Caco-2 (cell line): ENCODE data around the gene FBXO2. TPM values are rescaled to one million over a fixed set of nuclear protein-coding genes. Genes with fewer than 3 reads are reported as not detected.
A peak's percentile ranks its signal among the peaks of the same experiment; 100 is the strongest.

Experiments
- BruUV-seq: library from RNA; stranded (reverse); fragments of 400-500 nt; replicated peaks from 2 replicates; lab custom pipeline; 2021; lab: Mats Ljungman, UMichigan
- CTCF ChIA-PET: fragments of 300-600 bp; sonication (Branson Sonifier 250); formaldehyde crosslinking; loops from one replicate; lab custom pipeline; 2022; ENCODE audit warnings: antibody characterized with exemption; lab: Charles Lee
- POLR2A ChIA-PET: fragments of 300-600 bp; sonication (Branson Sonifier 250); formaldehyde crosslinking; loops from one replicate; lab custom pipeline; 2022; ENCODE audit warnings: antibody characterized with exemption; lab: Charles Lee
- DNase-seq, 2 experiments: peaks; one replicate each; pipeline versions ENCODE4 v3.0.0 to v3.0.0-alpha.2; 2020 to 2022
- H3K27me3 ChIP-seq: replicated peaks from 2 replicates; pipeline ENCODE4 v1.6.0; 2011; ENCODE audit warnings: low read length; ENCODE audit not compliant: control insufficient read depth, insufficient read depth
- H3K36me3 ChIP-seq: 2 replicates; pipeline ENCODE4 v1.5.1; 2011; ENCODE audit warnings: low read length; ENCODE audit not compliant: control insufficient read depth, insufficient read depth
- H3K4me1 ChIP-seq: fragments of 250-450 bp; sonication (Bioruptor Pico); 2 replicates; pipeline ENCODE4 v1.5.1; 2020; ENCODE audit warnings: mild to moderate bottlenecking
- H3K4me3 ChIP-seq: 2 replicates; pipeline ENCODE4 v1.5.1; 2011; ENCODE audit warnings: low read depth, mild to moderate bottlenecking, control low read depth, low read length
- H3K9me3 ChIP-seq: fragments of 250-450 bp; sonication (Bioruptor Pico); 2 replicates; pipeline ENCODE4 v1.5.1; 2020; ENCODE audit warnings: mild to moderate bottlenecking, moderate library complexity
- H3K27ac Mint-ChIP-seq: one replicate; pipeline ENCODE4 v1.8.0; 2022; ENCODE audit warnings: mixed read lengths; ENCODE audit not compliant: unreplicated experiment
- H3K27me3 Mint-ChIP-seq: one replicate; pipeline ENCODE4 v1.8.0; 2022; ENCODE audit warnings: mixed read lengths; ENCODE audit not compliant: insufficient read depth, unreplicated experiment
- H3K36me3 Mint-ChIP-seq: one replicate; pipeline ENCODE4 v1.8.0; 2022; ENCODE audit warnings: mild to moderate bottlenecking, mixed read lengths; ENCODE audit not compliant: insufficient read depth, unreplicated experiment
- H3K4me1 Mint-ChIP-seq: one replicate; pipeline ENCODE4 v1.8.0; 2022; ENCODE audit warnings: low read depth, mixed read lengths; ENCODE audit not compliant: unreplicated experiment
- H3K4me3 Mint-ChIP-seq: one replicate; pipeline ENCODE4 v1.8.0; 2022; ENCODE audit warnings: mild to moderate bottlenecking, moderate library complexity, mixed read lengths; ENCODE audit not compliant: unreplicated experiment
- H3K9me3 Mint-ChIP-seq: one replicate; pipeline ENCODE4 v1.8.0; 2022; ENCODE audit warnings: mixed read lengths; ENCODE audit not compliant: unreplicated experiment
- intact Hi-C: fragments of 100-400 bp; cut with micrococcal nuclease; formaldehyde crosslinking; loops from one replicate; pipeline ENCODE4 v1.10.0; 2022; ENCODE audit not compliant: unreplicated experiment
- total RNA-seq: library from RNA; stranded (reverse); gene quantifications from 2 replicates; pipeline ENCODE4 v1.2.3, GENCODE V29; 2022
- TF ChIP-seq, protein P1 (sequence below), 2 experiments: fragments of 200-600 bp in 1 of 2; IDR thresholded peaks; 1 replicate in 1 of 2; 2 replicates in 1 of 2; pipeline versions ENCODE4 v1.5.1 to v1.8.0; 2011 to 2022; ENCODE audit warnings: antibody characterized with exemption in 1 of 2, control low read depth in 1 of 2, inconsistent platforms in 1 of 2, low read depth in 1 of 2, low read length in 1 of 2, mild to moderate bottlenecking in 1 of 2, moderate library complexity in 1 of 2; ENCODE audit not compliant: insufficient read depth in 1 of 2, severe bottlenecking in 1 of 2, unreplicated experiment in 1 of 2

Gene FBXO2
- total RNA-seq, 1 experiment from 2014 or later = 78.5 TPM

DNA sequence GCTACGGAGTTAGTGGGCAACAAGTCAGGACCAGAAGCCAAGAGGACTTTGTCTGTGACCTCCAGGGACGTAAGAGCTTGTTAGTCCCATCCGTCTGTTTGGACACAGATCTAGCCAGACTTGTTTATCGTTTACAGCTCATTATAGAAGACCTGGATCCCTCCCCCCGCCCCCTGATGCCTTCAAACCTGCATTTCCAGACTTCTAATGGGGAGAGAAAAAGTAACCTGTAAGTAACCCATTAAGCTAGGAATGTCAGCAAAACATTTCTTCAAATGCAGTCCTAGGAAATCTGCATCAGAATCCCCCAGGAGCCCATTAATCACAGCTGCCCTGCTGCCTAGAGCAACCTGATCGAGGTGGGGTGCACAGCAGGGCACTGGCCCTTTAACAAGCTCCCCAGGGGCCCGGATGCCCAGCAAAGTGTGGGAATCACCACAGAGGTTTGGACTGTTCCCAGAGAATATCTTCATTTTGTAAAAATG is 28.1 kb upstream of the FBXO2 start:
- TF ChIP-seq, protein P1, sequence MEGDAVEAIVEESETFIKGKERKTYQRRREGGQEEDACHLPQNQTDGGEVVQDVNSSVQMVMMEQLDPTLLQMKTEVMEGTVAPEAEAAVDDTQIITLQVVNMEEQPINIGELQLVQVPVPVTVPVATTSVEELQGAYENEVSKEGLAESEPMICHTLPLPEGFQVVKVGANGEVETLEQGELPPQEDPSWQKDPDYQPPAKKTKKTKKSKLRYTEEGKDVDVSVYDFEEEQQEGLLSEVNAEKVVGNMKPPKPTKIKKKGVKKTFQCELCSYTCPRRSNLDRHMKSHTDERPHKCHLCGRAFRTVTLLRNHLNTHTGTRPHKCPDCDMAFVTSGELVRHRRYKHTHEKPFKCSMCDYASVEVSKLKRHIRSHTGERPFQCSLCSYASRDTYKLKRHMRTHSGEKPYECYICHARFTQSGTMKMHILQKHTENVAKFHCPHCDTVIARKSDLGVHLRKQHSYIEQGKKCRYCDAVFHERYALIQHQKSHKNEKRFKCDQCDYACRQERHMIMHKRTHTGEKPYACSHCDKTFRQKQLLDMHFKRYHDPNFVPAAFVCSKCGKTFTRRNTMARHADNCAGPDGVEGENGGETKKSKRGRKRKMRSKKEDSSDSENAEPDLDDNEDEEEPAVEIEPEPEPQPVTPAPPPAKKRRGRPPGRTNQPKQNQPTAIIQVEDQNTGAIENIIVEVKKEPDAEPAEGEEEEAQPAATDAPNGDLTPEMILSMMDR (IDR thresholded peaks at IDR 0.05; ENCODE audit: insufficient read depth in 1 of 2, low read depth in 1 of 2, low read length in 1 of 2, severe bottlenecking in 1 of 2, unreplicated experiment in 1 of 2) = no peak
- Mint-ChIP-seq H3K27me3 (no peaks in the 10 kb centered on the region), H3K4me3 (peak overlapping the region; percentile 83), H3K36me3 (peaks cover 7% of the 10 kb centered on the region), H3K27ac (no peak overlapping the region), H3K9me3 (no peaks in the 10 kb centered on the region), H3K4me1 (no peaks in the 10 kb centered on the region)
- H3K4me3 ChIP-seq = no peak overlapping the region
- CTCF ChIA-PET = interaction anchor here (1.1 kb wide), 1 partner anchor 13 kb away, joined by 4 read pairs; no protein-coding TSS in a partner anchor
- POLR2A ChIA-PET = no interaction called here
- no peaks in the 10 kb centered on the region for H3K4me1 ChIP-seq
- intact Hi-C loops = no loop called here
- no peak for DNase-seq
- no peaks in the 10 kb centered on the region for H3K9me3 ChIP-seq
- no peaks in the 10 kb centered on the region for H3K36me3 ChIP-seq
- peaks cover 1% of the 10 kb centered on the region; the same call in 1 of the 2 replicates for H3K27me3 ChIP-seq
- no TSS peak for BruUV-seq

DNA sequence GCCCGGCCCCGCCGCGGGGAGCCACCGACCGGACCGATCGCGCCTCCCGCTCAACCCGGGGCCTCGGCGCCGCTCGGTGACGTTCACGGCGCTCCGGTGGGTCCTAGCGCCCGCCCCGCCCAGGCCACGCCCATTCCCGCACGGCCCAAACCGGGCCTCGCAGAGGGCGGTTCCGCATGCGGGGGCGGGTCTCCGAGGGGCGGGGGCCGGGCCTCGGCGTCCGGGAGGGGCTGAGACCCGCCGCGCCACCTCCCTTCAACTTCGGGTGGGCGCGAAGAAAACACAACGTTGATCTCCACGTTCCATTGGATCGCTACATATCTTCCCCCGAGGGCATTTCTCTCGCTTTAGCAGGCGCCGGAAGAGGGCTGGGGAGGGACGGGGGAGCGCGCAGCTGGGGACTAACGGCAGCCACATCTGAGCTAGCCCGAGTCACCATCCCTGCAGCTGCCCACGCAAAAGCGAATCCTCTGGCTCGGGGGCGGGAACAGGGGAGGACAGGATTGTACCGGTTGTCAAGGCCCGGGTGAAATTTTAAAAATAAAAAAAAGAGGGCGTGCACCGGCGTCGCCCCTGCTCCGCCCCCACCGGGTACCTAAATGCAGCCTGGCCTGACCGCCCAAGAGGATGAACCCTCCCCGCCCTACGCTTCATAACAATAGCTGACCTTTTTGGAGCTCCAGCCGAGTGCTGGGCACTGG is 27.0 kb upstream of the FBXO2 start, which contains the start of gene MAD2L2:
Gene MAD2L2, minus strand, starts transcription at position 78 of the 701 bp plus-strand sequence. CDS start 547 bp downstream, outside the sequence.
- TF ChIP-seq, protein P1 (IDR thresholded peaks at IDR 0.05; ENCODE audit: insufficient read depth in 1 of 2, low read depth in 1 of 2, low read length in 1 of 2, severe bottlenecking in 1 of 2, unreplicated experiment in 1 of 2) = no peak
- H3K36me3 Mint-ChIP-seq = peaks cover 7% of the 10 kb centered on the region
- no TSS peak for BruUV-seq
- ChIA-PET POLR2A (no interaction called here), CTCF (interaction anchor here (0.7 to 1.1 kb wide), 3 partner anchors 14 to 55 kb away, joined by 3 to 4 read pairs (median 4); partner anchors contain the start of genes AGTRAP and FBXO6)
- peaks cover 1% of the 10 kb centered on the region; the same call in 1 of the 2 replicates for H3K27me3 ChIP-seq
- DNase-seq = peak; percentile 76 to 87
- H3K27me3 Mint-ChIP-seq = no peaks in the 10 kb centered on the region
- peak within 1 kb of the TSS; percentile 70 for H3K27ac Mint-ChIP-seq
- no peaks in the 10 kb centered on the region for H3K4me1 ChIP-seq
- no peaks in the 10 kb centered on the region for H3K4me1 Mint-ChIP-seq
- H3K36me3 ChIP-seq = no peaks in the 10 kb centered on the region
- peak within 1 kb of the TSS; percentile 71 for H3K4me3 ChIP-seq
- no peaks in the 10 kb centered on the region for H3K9me3 ChIP-seq
- intact Hi-C loops = no loop called here
- peak within 1 kb of the TSS; percentile 83 for H3K4me3 Mint-ChIP-seq
- H3K9me3 Mint-ChIP-seq = no peaks in the 10 kb centered on the region

DNA sequence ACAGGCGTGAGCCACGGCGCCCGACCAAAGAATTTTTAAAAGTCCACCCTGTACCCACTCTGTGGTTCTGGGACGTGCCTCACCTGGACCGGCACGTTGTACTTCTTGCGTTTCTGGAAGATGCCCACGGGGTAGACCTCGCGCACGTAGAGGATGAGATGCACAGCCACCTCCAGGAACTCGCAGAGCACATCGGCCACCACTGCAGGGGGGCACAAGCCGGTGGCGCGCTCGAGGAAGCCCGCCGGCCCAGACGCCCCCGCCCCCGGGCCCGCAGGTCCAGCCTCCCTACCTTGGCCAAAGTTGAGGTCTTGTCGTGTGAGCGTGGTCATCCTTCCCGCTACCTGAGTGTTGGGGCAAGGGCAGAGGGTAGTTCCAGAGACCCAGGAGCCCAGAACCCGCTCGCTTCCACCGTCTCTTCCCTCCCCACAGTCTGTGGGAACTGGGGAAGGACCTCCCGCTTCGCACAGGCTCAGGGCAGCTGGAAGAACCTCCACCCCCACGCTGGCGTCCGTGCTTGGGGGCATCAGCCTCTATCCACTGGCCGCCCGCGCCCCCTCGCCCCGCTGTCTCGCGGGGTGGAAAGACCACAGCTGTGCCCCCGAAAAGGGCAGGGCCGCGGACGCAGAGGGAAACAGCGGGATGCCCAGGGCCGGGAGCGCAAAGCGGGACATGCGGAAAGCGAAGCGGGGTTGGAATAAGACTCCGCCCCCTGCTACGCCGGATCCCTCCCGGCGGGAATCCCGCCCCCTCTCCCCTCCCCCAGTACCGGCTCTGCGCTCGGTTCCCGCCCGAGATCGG is 26.2 kb upstream of the FBXO2 start:
- H3K27ac Mint-ChIP-seq = no peak overlapping the region
- H3K9me3 Mint-ChIP-seq = no peaks in the 10 kb centered on the region
- H3K4me1 Mint-ChIP-seq = no peaks in the 10 kb centered on the region
- H3K4me3 Mint-ChIP-seq = peak overlapping the region; percentile 83
- intact Hi-C loops = no loop called here
- CTCF ChIA-PET = interaction anchor here (0.6 kb wide), 1 partner anchor 27 kb away, joined by 3 read pairs; no protein-coding TSS in a partner anchor
- H3K9me3 ChIP-seq = no peaks in the 10 kb centered on the region
- H3K36me3 Mint-ChIP-seq = peaks cover 14% of the 10 kb centered on the region
- H3K4me1 ChIP-seq = no peaks in the 10 kb centered on the region
- peak overlapping the region; percentile 71 for H3K4me3 ChIP-seq
- H3K27me3 Mint-ChIP-seq = no peaks in the 10 kb centered on the region
- TF ChIP-seq, protein P1 (IDR thresholded peaks at IDR 0.05; ENCODE audit: insufficient read depth in 1 of 2, low read depth in 1 of 2, low read length in 1 of 2, severe bottlenecking in 1 of 2, unreplicated experiment in 1 of 2) = no peak
- BruUV-seq = no TSS peak
- POLR2A ChIA-PET = no interaction called here
- H3K36me3 ChIP-seq = peaks cover under 1% of the 10 kb centered on the region; the same call in 1 of the 2 replicates
- peaks cover 1% of the 10 kb centered on the region; the same call in 1 of the 2 replicates for H3K27me3 ChIP-seq
- no peak for DNase-seq
